HG03378 (cell line): ENCODE results near the gene C16orf89.
"Not testable (repeated sequence)": the region's sequence is repeated elsewhere in the genome, so short reads cannot be mapped to it uniquely, and the experiment has no call there.

ENCODE experiments used
- ATAC-seq: cut with Tn5 transposase; IDR thresholded peaks from one replicate; pipeline ENCODE4 v1.9.1; 2021; ENCODE audit warnings: mild to moderate bottlenecking, moderate library complexity; ENCODE audit not compliant: unreplicated experiment

Gene C16orf89, protein sequence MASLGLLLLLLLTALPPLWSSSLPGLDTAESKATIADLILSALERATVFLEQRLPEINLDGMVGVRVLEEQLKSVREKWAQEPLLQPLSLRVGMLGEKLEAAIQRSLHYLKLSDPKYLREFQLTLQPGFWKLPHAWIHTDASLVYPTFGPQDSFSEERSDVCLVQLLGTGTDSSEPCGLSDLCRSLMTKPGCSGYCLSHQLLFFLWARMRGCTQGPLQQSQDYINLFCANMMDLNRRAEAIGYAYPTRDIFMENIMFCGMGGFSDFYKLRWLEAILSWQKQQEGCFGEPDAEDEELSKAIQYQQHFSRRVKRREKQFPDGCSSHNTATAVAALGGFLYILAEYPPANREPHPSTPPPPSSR

DNA sequence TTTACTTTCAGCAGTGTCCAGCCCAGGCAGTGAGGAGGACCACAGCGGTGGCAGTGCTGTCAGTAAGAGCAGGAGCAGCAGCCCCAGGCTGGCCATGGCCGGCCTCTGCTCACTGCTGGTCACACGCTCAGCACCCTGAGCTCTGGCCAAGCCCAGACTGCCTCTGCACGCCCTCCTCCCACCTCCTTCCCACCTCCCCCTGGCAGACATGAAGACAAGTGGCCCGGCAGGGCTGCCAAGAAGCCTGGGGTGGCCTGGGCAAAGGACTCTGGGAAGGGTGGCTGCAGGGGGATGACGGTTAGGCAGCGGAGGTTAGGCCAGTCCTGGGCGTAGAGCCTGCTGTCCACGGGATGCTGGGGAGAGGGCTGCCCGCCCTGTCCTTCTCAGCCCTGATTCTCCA, at the start of gene C16orf89:
TSS of gene C16orf89 (minus strand) at position 144 of the 400 bp plus-strand sequence. CDS start at position 96, 48 bp downstream.
- ATAC-seq = no peak

GRCh38 chr16:5110933-5111332, 45.2 kb upstream of the C16orf89 start:
- ATAC-seq = not testable (repeated sequence)

DNA sequence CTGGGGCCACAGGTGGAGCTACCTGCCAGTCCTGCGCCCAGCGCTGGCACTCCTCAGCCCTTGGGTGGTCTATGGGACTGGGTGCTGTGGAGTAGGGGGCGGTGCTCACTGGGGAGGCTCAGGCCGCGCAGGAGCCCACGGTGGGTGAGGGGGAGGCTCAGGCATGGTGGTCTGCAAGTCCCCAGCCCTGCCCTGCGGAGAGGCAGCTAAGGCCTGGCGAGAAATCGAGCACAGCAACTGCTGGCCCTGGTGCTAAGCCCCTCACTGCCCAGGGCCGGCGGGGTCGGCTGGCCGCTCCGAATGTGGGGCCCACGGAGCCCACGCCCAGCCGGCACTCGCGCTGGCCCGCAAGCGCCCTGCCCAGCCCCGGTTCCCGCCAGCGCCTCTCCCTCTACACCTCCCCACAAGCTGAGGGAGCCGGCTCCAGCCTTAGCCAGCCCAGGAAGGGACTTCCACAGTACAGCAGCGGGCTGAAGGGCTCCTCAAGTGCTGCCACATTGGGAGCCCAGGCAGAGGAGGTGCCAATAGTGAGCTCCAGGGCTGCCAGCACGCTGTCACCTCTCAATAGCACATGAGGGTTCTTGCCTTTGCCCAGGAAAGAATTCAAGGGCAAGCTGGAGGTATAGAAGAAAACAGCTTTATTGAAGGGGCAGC, 42.9 kb upstream of the C16orf89 start:
- ATAC-seq = no peak

DNA sequence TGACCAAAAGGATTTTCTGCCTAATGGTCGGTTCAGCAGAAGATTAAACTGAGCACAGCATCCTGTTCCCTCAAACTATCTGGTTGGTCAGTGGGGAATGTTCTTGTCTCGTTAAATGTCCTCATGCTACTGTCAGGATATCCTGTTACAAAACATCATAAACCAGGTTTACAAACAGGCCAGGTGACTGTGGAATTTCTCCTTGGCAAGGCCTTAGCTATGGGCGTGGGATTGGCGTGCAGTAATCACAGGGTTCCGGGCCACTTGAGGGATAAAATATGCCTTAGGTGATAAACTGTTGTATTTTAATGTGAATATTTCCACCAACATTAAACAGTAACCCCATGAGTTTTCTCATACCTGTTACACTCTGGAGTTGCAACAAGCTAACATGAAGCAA, 39.3 kb upstream of the C16orf89 start:
- ATAC-seq = not testable (repeated sequence)

DNA sequence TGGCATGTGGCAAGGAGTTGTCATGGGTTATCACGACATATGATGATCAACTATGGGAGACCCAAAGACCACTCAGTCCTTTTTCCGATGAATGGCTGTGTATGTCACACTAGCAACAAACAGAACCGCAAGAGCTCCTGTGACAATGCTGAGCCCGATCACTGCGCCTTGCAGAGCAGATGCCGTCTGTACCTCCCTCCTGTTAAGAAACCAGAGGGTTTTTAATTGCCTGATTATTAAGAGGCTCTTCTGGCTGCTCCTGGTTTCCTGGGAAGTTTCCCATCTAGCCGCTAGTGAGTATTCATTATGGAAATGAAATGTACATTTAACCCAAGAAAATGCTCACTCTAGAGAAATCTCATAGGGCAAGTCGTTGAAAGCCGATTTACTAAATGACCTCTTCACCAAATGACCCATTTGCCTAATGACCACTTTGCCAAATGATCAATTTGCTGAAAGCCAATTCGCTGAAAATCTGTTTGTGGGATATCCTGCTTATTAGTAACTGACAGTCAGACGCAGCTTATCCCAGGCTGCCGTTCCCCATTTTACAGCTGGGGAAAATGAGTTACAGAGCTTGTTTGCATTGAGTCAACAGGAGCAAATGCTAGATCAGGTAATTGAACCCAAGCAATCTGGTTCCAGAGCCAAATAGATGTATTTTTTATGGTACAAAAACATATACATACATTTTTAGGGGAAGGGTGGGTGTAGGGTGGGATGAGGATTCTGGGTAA, 37.7 kb upstream of the C16orf89 start:
- ATAC-seq = not testable (repeated sequence)

DNA sequence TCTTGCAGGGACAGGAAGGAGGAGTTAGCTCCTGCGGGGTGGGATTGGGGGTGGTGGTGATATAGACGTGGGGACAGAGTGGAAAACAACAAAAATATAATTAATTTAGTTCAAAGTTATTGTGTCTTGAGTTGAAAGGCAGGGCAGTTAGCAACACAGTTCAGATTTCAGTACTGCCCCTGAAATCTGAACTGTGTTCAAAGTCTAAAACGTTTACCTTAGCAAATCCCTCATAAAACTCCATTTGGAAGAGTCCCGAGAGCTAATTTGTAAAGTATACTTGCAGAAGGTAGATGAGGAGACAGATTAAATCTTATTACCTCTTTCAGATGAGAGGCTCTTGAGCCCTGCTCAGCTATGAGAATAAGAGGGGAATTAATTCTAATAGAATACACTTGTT, 33.4 kb upstream of the C16orf89 start:
- not testable (repeated sequence) for ATAC-seq

- ATAC-seq = peak; percentile 75
Observed at GRCh38 chr16:5098221-5099159, 32.7 kb upstream of the C16orf89 start.

DNA sequence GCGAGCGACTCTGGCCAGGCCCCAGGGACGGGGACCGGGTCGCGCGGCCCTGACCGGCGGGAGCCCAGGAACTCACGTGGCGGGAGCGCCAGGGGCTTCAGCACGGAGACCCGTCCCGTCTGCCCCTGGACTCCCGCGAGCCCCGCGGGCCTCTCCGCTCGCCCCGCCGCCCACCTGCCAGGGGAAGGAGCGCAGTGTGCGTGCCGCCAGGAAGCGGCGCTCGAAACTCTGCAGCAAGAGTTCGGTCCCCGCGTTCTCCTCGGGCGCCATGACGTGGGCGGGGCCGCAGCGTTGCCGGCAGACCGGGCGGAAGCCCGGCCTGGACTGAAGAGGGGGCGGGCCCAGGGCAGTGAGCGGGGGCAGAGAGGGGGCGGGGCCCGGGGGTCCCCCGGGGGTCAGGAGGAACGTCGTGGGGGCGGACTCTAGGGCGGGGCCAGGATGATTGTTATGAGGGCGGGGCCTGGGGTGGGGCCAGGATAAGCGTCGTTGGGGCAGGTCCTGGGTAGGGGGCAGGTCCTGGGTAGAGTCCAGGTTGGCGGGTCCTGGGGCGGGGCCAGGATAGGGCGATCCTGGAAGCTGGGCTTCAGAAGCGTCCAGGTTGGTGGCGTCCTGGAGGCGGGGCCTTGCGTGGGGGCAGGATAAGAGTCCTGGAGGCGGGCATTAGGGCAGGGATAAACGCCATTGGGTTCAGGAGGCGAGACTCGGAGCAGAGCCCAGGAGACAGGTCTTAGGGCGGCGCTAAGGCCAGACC, 31.9 kb upstream of the C16orf89 start, which contains the start of gene EEF2KMT:
TSS of gene EEF2KMT (minus strand) at position 326 of the 751 bp plus-strand sequence. CDS start at position 270, 56 bp downstream.
- peak; percentile 51 for ATAC-seq

DNA sequence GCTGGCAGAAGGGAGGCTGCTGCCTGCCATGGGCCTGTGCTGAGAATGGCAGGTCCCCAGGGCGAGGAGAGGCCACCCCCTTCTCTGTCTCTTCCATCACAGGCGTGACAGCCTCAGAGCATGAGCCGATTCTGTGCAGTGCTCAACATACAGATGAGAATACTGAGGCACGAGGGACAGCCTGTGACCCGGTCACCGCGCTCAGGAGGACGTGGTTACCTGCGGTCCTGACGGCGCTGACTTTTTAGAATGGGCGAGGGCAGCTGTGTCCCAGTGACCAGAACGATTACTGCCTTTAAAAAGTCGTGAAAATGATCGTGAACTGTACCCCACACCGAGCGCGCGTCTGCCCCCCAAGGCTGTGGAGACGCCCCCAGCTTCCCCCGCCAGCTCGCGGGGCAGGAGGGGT, 31.3 kb upstream of the C16orf89 start:
- not testable (repeated sequence) for ATAC-seq

DNA sequence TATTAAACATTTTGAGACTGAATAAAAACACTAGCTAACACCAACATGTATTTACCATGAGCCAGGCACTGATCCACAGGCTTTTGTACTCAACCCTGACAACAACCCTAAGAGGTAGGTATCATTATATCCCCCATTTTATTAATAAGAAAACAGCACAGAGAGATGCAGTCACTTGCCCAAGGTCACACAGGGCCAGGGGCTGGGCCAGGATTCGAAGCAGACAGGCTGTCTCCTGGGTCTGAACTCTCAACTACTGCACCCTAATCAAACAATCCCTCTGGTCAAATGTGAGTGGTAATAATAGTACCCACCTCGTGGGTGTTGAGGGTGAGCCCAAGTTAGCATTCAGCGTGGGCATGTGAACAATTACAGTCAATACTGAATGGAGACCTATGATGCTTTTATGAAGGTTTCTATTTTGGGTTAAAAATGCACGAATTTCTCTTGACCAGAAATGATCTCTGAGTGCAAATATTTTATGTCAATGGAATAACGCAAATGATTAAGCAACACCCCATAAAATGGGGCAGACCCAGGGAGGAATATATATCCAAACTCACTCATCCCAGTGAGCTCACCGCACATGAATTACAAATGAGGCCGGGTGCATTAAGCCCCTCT, 30.8 kb upstream of the C16orf89 start:
- not testable (repeated sequence) for ATAC-seq

DNA sequence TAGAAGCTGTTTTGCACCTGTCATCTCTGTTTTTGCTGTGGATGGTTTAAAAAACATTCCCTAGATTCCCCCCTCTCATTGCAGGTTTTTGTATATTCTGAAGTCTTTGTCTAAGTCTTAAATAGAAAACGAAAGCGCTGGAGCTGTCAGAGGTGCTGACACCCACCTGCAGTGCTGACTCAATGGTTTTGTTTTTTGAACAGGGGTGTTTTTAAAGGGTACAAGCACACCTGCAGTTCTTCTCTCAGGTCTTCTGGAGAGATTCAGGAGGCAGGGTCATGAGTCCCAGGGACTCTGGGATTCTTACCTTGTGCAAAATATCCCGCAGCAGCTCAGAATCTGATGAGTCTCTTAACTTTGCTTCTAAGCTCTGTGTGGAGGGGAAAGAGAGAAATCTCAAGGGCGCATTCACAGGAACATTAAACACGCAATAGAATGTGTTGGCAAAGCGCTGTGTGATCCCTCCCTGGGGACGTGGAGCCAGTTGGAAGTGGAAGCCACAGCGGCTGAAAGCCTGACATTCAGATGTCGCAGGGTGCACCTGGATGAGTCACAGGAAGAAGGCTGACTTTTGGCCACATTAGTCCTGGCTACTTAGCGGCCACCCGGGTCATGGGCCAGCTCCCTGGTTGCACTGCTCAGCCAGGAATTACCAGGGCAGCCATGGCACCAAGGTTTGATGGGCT, 29.5 kb upstream of the C16orf89 start:
- not testable (repeated sequence) for ATAC-seq

GRCh38 chr16:5093746-5094145, 28.0 kb upstream of the C16orf89 start:
- ATAC-seq = not testable (repeated sequence)

DNA sequence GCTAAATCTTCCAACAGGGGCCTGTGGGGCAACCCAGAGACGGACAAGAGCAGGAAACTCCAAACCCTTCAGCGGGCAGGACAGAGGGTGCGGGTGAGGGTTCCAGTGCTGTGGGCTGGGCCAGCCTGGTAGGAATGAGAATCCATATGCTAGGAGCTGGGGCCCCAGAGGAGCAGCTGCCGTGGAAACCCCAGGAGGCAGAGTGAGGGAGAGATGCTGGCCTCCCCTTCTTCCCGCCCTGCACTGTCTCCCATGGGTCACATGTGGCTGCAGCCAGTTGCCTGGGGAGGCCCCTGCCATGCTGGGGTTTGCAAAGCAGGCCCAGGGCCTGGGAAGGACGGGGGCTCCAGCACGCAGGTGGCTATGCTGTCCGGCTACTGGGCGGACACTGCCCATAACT, 27.3 kb upstream of the C16orf89 start:
- not testable (repeated sequence) for ATAC-seq

DNA sequence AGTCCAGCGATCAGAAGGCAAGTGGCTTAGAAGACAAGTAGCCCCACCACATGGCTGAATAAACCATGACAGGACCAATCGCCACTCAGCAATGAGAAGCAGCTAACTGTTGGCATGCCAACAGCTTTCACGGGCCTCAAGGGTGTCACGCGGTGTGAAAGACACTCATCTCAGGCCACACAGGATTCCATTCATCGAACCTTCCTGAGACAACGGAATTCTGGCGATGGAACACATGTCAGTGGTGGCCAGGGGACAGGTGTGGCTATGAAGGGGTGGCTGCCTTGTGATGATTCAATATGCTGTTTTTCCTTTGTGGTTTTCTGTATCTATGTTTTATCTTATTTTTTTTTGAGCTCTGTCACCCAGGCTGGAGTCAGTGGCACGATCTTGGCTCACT, 24.8 kb upstream of the C16orf89 start:
- ATAC-seq = not testable (repeated sequence)

DNA sequence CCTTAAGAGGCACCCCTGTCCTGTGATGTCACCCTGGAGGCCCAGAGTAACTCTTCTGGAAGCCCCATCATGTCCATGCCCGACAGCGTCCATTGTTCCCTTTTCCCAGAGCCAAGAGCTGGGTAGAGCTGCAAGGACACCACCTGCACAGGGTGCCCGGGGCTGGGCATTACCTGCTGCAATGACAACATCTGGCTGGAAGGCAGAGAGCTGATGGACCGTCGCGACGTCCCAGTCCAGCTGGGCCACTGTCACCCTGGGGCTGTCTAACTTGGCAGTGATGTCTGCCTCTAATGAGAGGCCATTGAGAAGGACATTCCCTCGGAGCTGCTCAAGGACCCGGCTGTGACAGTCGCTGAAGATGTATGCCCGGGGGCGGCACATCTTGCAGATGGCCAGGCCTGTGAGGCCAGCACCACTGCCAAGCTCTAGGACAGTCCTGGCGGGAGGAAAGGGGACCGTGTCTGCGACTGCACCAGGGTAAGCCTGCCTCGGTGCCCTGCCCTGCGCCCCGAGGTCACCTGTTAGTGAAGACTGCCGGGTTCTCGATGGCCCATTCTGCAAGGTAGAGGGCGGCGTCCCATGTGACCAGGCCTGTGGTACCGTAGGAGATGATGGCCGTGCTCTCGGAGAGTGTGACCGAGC, 24.3 kb upstream of the C16orf89 start:
- ATAC-seq = not testable (repeated sequence)

GRCh38 chr16:5088936-5089335, 23.2 kb upstream of the C16orf89 start:
- ATAC-seq = not testable (repeated sequence)

DNA sequence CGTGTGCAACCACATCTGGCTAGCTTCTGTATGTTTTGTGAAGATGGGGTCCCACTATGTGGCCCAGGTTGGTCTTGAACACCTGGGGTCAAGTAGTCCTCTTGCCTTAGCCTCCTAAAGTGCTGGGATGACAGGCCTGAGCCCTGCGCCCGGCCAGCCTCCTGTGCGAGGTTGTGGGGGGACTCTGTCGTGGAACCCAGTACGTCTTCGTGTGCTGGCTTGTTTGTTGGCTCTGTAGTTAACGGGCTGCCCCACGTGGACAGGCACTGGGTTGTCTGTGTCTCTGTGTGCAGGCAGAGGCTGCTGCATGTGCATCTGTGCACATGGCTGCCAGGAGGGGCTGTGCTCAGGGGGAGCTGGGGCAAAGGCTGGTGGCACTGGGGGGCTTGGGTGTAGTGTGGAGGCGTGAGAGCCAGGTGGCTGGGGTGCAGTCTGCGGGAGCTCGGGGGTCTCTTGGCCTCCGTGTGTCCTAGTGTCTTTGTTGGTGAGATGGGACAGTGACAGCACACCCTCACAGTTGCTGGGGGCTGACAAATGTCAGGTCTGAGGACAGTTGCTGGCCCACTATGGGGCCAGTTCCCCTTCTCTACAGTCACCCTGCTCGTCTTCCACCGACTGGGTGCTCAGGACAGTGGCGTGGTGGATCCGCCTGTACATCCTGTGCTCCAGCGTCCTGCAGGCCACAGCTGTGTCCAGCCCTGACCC, 22.5 kb upstream of the C16orf89 start:
- not testable (repeated sequence) for ATAC-seq
